Tibial nerve (tissue), 4 donors: ENCODE results near the gene LRWD1. TPM values are rescaled to one million over a fixed set of nuclear protein-coding genes. Genes with fewer than 3 reads are reported as not detected.

Experiments used
- DNase-seq, 2 donors: peaks; one replicate each; pipeline ENCODE4 v3.0.0-alpha.2; 2019; ENCODE audit warnings: low spot score in 2 of 2
- H3K27ac ChIP-seq, 4 donors: fragments of 200-600 bp; sonication (generic) in 3 of 4; one replicate each; pipeline ENCODE4 v1.5.1; 2017 to 2019; ENCODE audit warnings: mild to moderate bottlenecking in 1 of 4
- H3K27me3 ChIP-seq, 2 donors: fragments of 200-600 bp; sonication (generic) in 1 of 2; one replicate each; pipeline versions ENCODE4 v1.5.1 to v1.6.0; 2017 to 2019
- H3K36me3 ChIP-seq, 3 donors: fragments of 200-600 bp; sonication (generic); one replicate each; pipeline ENCODE4 v1.5.1; 2018 to 2019
- H3K4me1 ChIP-seq, 4 donors: fragments of 200-600 bp; sonication (generic) in 3 of 4; one replicate each; pipeline ENCODE4 v1.5.1; 2017 to 2019
- H3K4me3 ChIP-seq, 4 donors: fragments of 200-600 bp; sonication (generic) in 3 of 4; one replicate each; pipeline ENCODE4 v1.5.1; 2017 to 2019; ENCODE audit warnings: mild to moderate bottlenecking in 1 of 4, moderate library complexity in 1 of 4
- H3K9me3 ChIP-seq, 4 donors: fragments of 200-600 bp; sonication (generic) in 3 of 4; one replicate each; pipeline ENCODE4 v1.5.1; 2017 to 2019
- CTCF ChIP-seq, 5 experiments: fragments of 200-600 bp in 3 of 5; fragments of 450-650 bp in 2 of 5; sonication (generic) in 3 of 5; IDR thresholded peaks; one replicate each; pipeline ENCODE4 v1.5.1; 2016 to 2019; ENCODE audit warnings: antibody characterized with exemption in 5 of 5, mild to moderate bottlenecking in 3 of 5, moderate library complexity in 2 of 5
- EP300 ChIP-seq, 2 donors: sonication (generic); formaldehyde crosslinking; IDR thresholded peaks; one replicate each; pipeline ENCODE4 v1.6.1; 2017; ENCODE audit warnings: antibody characterized with exemption in 2 of 2, mild to moderate bottlenecking in 1 of 2
- POLR2A ChIP-seq, 2 donors: fragments of 450-650 bp; IDR thresholded peaks; one replicate each; pipeline ENCODE4 v1.6.1; 2017; ENCODE audit warnings: antibody characterized with exemption in 2 of 2, mild to moderate bottlenecking in 2 of 2, moderate library complexity in 2 of 2
- WGBS, 2 donors: methylation state at CpG; one replicate each; pipeline ENCODE4 v1.1.5; 2018; 5-methylcytosine and 5-hydroxymethylcytosine counted together
- total RNA-seq, 4 donors: library from RNA; depleted of rRNA; stranded (reverse); fragments of >200 nt; gene quantifications; one replicate each; pipeline ENCODE4 v1.1.0, GENCODE V29; 2016

The LRWD1 gene
- total RNA-seq, 4 donors from 2014 or later = 14.6 to 41.4 (median 28.2) TPM

- no peaks in the 10 kb centered on the region for H3K9me3 ChIP-seq
- DNase-seq = no peak
- TF ChIP-seq EP300 (IDR thresholded peaks at IDR 0.05) (no peak), CTCF (IDR thresholded peaks at IDR 0.05) (no peak), POLR2A (IDR thresholded peaks at IDR 0.05) (no peak)
- WGBS, 2 donors = 12 to 15% methylated on average over 24 of the region's 24 CpGs
- H3K4me1 ChIP-seq = peaks cover 0 to 41% (median 17%) of the 10 kb centered on the region in 4 donors
- H3K27ac ChIP-seq = peak overlapping the region in 3 of 4 donors; percentile 57 to 82 (median 74)
- H3K4me3 ChIP-seq = peak overlapping the region; percentile 52 to 92 (median 71)
- H3K36me3 ChIP-seq = peaks cover 0 to 34% (median 0%) of the 10 kb centered on the region in 3 donors
- no peaks in the 10 kb centered on the region for H3K27me3 ChIP-seq
Observed at GRCh38 chr7:102463841-102464576, 775 bp upstream of the LRWD1 start.

GRCh38 chr7:102466097-102466496 is 1.3 kb downstream of the LRWD1 start:
- DNase-seq = no peak
- no peaks in the 10 kb centered on the region for H3K27me3 ChIP-seq
- H3K36me3 ChIP-seq = peaks cover 0 to 37% (median 0%) of the 10 kb centered on the region in 3 donors
- H3K4me1 ChIP-seq = peaks cover 0 to 41% (median 17%) of the 10 kb centered on the region in 4 donors
- peak overlapping the region in 1 of 4 donors; percentile 65 for H3K4me3 ChIP-seq
- no peak for TF ChIP-seq CTCF (IDR thresholded peaks at IDR 0.05)
- no peak for TF ChIP-seq POLR2A (IDR thresholded peaks at IDR 0.05)
- TF ChIP-seq EP300 (IDR thresholded peaks at IDR 0.05) = no peak
- H3K27ac ChIP-seq = no peak overlapping the region
- no peaks in the 10 kb centered on the region for H3K9me3 ChIP-seq
- WGBS, 2 donors = 93 to 97% methylated on average over 7 of the region's 7 CpGs

- Histone ChIP-seq H3K27ac (no peak overlapping the region), H3K4me1 (peaks cover 0 to 30% (median 17%) of the 10 kb centered on the region in 4 donors), H3K9me3 (no peaks in the 10 kb centered on the region), H3K4me3 (no peak overlapping the region), H3K36me3 (peaks cover 0 to 55% (median 0%) of the 10 kb centered on the region in 3 donors), H3K27me3 (no peaks in the 10 kb centered on the region)
- 88 to 90% methylated on average over 15 to 22 of the region's 24 CpGs for WGBS, 2 donors
- TF ChIP-seq EP300 (IDR thresholded peaks at IDR 0.05) = no peak
- no peak for TF ChIP-seq CTCF (IDR thresholded peaks at IDR 0.05)
- no peak for TF ChIP-seq POLR2A (IDR thresholded peaks at IDR 0.05)
- DNase-seq = no peak
Observed at GRCh38 chr7:102467581-102468477, 3.0 kb downstream of the LRWD1 start.

- Histone ChIP-seq H3K9me3 (no peaks in the 10 kb centered on the region), H3K36me3 (peaks cover 0 to 64% (median 0%) of the 10 kb centered on the region in 3 donors), H3K4me3 (no peak overlapping the region), H3K4me1 (peaks cover 0 to 22% (median 13%) of the 10 kb centered on the region in 4 donors), H3K27me3 (no peaks in the 10 kb centered on the region), H3K27ac (no peak overlapping the region)
- TF ChIP-seq CTCF (IDR thresholded peaks at IDR 0.05) = no peak
- no peak for TF ChIP-seq POLR2A (IDR thresholded peaks at IDR 0.05)
- TF ChIP-seq EP300 (IDR thresholded peaks at IDR 0.05) = no peak
- 85 to 88% methylated on average over 35 to 40 of the region's 40 CpGs for WGBS, 2 donors
- no peak for DNase-seq
Observed at GRCh38 chr7:102468478-102469350, 3.9 kb downstream of the LRWD1 start.
